NCI-H146 (cell line): ENCODE data around the gene CRTC1.
"Not testable (repeated sequence)": the region's sequence is repeated elsewhere in the genome, so short reads cannot be mapped to it uniquely, and the experiment has no call there.

Experiments used
- DNase-seq: peaks from one replicate; lab custom pipeline; 2025; lab: John Stamatoyannopoulos, UW

The CRTC1 gene

GRCh38 chr19:18804139-18804601 is 120.7 kb downstream of the CRTC1 start:
- DNase-seq: no peak

- no peak for DNase-seq
These were observed 121.2 kb downstream of the CRTC1 start for GRCh38 chr19:18804643-18805042.

DNA sequence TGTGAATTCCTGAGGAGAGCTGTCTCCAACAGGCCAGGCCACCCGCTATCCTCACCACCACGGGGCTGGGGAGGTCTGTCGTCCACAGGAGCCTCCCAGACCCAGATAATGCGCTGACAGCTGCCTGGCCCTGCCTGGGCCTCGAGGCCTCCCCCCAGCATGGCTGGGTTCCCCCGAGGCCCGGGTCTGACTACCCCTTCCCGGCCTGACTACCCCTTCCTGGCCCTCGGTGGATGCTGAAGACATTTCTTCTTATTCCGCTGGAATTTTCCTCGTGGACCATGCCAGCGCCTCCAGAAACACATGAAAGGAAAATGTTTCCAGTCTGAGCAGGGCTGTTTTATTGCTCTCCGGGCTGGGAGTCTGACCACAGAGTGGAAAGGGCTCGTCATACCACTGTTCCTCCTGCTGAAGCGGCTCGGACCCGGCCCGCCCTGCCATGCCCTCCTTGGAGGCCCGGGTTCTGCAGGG is 124.4 kb downstream of the CRTC1 start:
- DNase-seq: no peak

DNA sequence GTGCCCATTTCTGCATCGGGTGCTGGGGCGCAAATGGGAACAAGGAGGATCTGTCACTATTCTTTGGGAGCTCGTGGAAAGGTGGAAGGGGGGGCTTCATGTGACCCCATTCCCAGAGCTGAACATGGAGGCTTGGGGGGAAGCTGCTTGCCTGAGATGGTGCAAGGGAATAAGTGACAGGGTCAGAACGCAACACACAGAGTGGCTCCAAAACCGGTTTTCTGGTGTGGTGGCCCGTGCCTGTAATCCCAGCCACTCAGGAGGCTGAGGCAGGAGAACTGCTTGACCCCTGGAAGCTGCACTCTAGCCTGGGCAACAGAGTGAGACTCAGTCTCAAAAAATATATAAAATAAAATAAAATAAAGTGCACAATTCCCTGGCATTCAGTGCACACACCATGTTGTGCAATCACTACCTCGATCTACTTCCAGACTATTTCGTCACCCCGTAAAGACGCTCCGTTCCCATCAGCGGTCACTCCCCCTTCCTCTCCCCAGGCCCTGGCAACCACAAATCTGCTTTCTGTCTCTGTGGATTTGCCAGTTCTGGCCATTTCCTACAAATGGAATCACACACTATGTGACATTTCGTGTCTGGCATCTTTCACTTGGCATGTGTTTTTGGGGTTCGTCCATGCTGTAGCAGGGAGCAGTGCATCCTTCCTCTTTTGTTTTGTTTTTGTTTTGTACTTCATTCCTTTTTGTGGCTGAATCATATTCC is 125.8 kb downstream of the CRTC1 start:
- DNase-seq: no peak

- not testable (repeated sequence) for DNase-seq
These were observed 128.2 kb downstream of the CRTC1 start for GRCh38 chr19:18811638-18812037.

DNA sequence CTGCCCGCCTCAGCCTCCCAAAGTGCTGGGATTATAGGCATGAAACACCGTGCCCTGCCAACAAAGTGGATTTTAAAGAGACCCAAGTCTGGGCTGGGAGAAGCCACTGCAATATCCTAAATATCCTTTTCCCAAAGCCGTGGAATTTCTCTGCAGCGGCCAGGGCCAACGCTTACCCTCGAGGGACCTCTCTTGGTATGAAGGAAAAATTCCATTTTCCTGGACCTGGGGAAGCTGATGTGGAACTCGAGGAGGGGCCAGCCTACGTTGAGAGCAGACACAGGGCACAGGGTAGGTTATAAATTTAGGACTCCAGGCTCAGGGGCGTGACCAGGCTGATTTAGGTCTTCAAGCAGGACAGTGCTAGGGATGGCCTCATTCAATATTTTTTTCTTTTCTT is 130.6 kb downstream of the CRTC1 start:
- DNase-seq: no peak

GRCh38 chr19:18815673-18816072 is 132.2 kb downstream of the CRTC1 start:
- no peak for DNase-seq

DNA sequence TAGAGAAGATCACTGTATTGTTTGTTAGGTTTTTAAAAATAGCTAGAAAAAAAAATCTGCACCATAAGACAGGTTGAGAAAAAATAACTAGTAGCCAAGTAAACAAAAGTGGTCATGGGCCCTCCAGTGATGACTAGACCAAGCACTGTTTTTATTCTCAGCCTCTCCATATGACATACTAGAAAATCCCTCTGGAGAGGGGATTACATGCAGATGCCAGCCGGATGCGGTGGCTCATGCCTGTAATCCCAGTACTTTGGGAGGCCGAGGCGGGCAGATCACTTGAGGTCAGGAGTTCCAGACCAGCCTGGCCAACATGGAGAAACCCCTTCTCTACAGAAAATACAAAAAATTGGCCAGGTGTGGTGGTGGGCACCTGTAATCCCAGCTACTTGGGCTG is 133.2 kb downstream of the CRTC1 start:
- DNase-seq: not testable (repeated sequence)

- no peak for DNase-seq
These were observed 134.1 kb downstream of the CRTC1 start for GRCh38 chr19:18817574-18817973.

GRCh38 chr19:18828786-18829185 is 145.3 kb downstream of the CRTC1 start:
- no peak for DNase-seq

DNA sequence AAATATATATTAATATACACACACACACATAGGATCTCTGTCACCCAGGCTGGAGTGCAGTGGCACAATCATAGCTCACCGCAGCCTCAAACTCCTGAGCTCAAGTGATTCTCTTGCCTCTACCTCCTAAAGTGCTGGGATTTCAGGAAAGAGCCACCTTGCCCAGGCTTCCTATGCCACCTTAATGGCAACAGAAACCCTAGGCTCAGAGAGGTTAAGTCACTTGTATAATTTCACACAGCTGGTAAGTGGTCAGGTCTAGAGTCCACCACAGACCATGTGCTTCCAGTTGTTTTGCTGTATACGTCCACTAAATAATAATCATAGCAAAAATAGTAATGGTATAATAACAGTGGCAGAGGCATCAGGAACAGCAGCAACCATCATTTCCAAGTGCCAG is 147.0 kb downstream of the CRTC1 start:
- DNase-seq: no peak

GRCh38 chr19:18831524-18832305 is 148.2 kb downstream of the CRTC1 start, which contains the start of gene UPF1:
Gene UPF1, plus strand, starts transcription at chr19:18831959. Its CDS starts 251 bp downstream, at chr19:18832210.
- DNase-seq: peak; percentile 95
